Measurements from ENCODE around the gene CEACAM1.
"Not testable (repeated sequence)": the region's sequence is repeated elsewhere in the genome, so short reads cannot be mapped to it uniquely, and the experiment has no call there.

CEACAM1 gene

DNA sequence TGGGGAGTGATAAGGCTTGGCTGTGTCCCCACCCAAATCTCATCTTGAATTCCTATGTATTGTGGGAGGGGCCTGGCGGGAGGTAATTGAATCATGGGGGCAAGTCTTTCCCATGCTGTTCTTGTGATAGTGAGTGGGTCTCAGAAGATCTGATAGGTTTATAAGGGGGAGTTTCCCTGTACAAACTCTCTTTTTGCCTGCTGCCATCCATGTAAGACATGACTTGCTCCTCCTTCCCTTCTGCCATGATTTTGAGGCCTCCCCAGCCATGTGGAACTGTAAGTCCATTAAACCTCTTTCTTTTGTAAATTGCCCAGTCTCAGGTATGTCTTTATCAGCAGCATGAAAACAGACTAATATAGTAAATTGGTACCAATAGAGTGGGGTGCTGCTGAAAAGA lies 20.8 kb upstream of the CEACAM1 start:
- DNase-seq (ENCODE audit: low read depth in 2 of 3, low spot score in 2 of 3): not testable (repeated sequence)

DNA sequence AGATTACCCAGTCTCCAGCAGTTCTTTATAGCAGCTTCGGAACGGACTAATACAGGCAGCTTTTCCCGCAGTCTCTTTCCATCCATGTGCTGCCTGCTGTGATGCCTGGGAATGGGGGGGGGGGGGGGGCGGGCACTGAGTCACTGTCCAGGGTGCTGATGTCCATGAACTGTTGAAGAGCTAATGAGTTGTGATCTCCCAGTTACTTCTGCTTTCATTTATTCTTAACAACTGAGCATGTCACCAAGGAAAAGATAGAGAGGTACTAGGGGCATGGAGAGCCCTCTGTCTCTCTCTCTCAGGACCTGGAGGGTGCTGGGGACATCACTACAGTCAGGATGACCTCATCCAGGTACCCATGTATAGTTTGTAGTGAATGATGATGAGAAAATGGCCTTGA lies 20.3 kb upstream of the CEACAM1 start:
- no peak for DNase-seq (ENCODE audit: low read depth in 2 of 3, low spot score in 2 of 3)

DNA sequence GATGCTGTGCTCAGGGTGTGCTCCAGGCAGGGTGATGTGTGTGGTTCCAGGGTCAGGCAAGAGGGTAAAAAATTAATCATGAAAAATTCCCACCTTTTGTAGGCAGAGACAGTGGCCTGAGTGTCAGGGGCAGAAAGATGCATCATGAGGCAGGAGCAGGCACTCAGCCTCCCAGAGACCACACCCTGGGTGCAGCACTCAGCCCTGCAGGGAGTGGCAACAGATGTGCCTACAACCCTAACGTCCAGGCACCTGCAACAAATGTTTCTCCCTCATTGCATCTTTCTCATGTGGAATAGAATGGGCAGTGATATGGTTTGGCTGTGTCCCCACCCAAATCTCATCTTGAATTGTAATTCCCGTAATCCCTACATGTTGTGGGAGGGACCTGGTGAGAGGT lies 19.6 kb upstream of the CEACAM1 start:
- no peak for DNase-seq (ENCODE audit: low read depth in 2 of 3, low spot score in 2 of 3)

DNA sequence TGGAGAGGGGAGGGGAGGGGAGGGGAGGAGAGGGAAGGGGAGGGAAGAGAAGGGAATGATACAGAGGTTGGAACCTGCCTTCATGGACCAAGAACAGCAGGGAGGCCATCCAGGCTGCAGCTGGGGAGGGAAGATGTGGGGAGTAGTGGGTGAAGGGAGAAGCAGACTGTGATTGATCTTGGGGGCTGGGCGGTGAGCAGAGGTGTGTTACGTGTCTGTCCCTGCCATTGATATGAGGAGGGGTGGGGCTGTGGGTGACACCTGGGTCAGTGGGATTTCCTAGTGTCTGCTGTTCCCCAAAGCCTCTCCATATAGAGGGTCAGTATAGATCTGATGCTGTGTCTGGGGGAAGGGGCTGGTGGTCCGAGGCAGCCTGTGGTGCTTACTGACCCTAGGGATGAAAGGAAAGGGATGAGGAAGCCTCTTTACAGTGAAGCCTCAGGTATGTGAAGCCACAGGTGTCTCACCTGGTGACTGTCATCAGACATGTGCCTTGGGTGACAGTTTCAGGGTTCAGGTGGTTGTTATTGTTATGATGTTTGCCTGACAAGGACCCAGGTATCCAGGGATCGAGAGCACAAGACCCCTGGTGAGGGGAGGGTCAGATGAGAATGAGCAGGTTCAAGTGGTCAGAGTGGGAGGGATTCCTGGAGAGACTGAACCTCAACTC lies 18.7 kb upstream of the CEACAM1 start:
- no peak for DNase-seq (ENCODE audit: low read depth in 2 of 3, low spot score in 2 of 3)

DNA sequence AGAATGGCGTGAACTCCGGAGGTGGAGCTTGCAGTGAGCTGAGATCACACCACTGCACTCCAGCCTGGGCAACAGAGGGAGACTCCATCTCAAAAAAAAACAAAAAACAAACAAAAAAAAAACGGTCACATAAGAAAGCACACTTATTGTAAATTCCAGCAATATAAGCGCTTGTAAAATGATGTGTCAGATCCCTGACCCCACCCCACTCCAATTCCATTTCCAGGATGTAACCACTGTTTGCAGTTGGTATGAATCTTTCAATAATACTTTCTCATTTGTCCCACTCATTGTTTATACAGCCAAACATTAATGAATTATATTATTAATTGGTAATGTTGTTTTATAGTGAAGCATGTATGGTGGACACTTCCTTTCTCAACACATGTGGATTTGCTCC lies 15.9 kb upstream of the CEACAM1 start:
- DNase-seq (ENCODE audit: low read depth in 2 of 3, low spot score in 2 of 3): no peak

DNA sequence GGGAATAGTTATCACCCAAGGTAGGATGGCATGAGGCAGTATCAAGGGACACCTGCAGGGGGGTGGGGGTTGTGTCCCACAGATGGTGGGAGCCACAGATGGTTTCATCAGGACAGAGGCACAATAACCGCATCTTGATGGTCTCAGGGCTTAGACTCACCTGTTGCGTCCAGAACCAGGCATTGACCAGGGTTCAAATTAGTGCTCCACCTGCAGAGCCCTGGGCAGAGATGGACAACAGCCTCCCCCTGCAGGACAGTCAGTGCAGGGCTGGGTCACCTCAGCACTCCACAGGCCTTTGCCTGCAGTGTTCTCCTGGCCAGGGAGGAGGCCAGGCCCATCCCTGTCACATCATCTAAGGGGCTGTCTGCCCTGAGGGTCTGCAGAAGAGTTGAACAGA lies 14.5 kb upstream of the CEACAM1 start:
- no peak for DNase-seq (ENCODE audit: low read depth in 2 of 3, low spot score in 2 of 3)

DNA sequence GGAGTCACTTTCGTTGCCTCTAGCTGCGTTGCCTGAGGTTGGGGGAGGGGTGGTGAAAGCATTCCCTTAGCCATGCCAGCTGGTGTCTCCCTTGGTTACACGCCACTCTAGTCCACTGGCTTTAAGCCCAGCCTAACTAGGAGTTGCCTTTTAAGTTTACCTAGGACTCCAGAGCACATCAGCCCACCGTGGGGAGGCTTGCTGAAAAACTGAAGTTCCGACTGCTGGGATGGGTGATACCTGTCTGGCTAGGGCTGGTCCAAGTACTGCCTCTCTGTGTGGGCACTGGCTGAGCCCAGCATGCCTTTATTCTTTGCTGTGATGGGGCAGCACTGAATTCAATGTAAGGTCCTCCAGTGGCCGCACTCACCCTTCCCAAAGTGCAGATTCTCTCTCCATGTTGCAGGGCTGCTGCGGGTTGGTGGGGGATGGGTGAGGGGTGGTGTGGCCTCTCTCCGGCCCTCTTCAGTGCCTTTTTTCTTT lies 11.8 kb upstream of the CEACAM1 start:
- DNase-seq (ENCODE audit: low read depth in 2 of 3, low spot score in 2 of 3): no peak

DNA sequence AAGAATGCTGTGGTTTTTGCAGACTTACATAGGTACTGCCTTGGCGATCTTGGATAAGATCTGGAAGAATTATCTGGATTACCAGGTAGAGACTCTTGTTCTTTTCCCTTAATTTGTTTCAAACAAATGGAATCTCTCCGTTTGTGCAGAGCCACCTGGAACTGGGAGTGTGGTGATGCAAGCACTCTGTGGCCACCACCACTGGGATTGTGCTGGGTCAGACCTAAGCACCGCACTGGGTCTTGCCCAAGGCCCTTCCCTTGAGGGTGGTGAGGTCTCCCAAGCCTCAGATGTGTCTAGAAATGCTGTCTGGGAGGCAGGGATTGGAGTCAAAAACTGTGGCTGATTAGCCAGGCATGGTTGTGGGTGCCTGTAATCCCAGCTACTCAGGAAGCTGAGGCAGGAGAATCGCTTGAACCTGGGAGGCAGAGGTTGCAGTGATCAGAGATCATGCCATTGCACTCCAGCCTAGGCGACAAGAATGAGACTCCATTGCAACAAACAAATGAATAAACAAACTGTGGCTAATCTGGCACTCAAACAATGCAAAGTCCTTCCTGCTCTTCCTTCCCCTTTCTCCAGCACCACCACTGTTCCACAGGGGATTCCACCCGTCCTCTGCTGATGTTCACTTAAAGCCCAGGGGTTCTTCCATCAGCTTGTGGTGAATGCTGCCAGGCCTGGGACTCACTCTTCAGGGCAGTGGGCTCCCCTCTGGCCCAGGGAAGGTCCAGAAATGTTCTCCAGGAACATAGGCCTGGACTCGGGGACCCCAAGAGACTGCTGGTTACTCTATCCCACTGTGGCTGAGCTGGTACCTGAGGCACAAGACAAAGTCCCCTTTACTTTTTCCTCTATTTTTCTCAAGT lies 10.8 kb upstream of the CEACAM1 start:
- no peak for DNase-seq (ENCODE audit: low read depth in 2 of 3, low spot score in 2 of 3)

DNA sequence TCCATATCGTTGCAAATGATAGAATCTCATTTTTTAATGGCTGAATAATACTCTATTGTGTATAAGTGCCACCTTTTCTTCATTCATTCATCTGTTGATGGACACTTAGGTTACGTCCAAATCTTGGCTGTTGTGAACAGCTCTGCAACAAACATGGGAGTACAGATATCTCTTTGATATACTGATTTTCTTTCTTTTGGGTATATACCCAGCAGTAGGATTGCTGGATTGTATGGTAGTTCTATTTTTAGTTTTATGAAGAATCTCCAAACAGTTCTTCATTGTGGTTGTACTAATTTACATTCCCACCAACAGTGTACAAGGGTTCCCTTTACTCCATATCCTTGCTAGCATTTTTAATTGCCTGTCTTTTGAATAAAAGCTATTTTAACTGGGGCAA lies 7.0 kb upstream of the CEACAM1 start:
- DNase-seq (ENCODE audit: low read depth in 2 of 3, low spot score in 2 of 3): not testable (repeated sequence)

DNA sequence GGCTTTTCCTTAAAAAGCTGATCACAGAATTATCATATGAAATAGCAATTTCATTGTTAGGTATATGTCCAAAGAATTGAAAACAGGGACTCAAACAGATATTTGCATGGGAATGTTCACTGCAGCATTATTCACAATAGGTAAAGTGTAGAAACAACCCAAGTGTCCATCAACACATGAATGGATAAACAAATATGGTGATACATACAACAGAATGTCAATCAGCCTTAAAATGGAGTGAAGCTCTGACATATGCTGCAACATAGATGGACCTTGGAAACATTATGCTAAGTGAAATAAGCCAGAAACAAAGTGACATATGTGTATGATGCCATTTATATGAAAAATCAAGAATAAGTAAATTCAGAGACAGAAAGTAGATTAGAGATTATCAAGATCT lies 6.1 kb upstream of the CEACAM1 start:
- no peak for DNase-seq (ENCODE audit: low read depth in 2 of 3, low spot score in 2 of 3)

DNA sequence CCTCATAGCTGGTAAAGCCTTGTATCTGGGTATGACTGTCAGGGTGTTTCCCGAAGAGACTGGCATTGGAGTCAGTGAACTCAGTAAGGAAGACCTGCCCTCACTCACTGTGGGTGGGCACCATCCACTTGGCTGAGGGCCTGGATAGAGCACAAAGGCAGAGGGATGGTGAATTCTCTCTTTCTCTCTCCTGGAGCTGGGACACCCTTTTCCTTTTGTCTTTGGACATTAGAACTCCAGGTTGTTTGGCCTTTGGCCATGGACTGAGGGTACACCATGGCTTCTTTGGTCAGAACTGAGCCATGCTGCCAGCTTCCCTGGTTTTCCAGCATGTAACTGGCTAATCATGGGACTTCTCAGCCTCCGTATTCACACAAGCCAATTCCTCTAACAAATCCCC lies 4.6 kb upstream of the CEACAM1 start:
- no peak for DNase-seq (ENCODE audit: low read depth in 2 of 3, low spot score in 2 of 3)

DNA sequence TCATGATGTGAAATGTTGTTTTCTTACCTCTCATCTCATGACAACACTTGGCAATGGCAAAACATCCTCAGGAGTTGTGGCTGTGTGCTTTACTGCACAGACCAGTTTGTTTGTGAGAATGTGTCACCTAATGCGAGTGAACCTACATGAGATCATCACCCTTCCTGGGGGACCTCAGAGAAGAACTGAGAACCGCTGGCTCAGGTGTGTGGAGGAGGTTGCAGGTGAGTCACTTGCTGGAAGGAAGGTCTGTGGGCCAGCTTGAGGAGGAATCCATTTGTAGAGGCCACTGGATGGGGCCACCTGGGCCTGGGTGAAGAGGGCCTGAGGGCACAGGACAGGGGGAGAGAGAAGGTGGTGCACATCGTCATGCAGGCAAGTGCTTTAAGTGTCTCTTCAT lies 3.0 kb upstream of the CEACAM1 start:
- DNase-seq (ENCODE audit: low read depth in 2 of 3, low spot score in 2 of 3): no peak

DNA sequence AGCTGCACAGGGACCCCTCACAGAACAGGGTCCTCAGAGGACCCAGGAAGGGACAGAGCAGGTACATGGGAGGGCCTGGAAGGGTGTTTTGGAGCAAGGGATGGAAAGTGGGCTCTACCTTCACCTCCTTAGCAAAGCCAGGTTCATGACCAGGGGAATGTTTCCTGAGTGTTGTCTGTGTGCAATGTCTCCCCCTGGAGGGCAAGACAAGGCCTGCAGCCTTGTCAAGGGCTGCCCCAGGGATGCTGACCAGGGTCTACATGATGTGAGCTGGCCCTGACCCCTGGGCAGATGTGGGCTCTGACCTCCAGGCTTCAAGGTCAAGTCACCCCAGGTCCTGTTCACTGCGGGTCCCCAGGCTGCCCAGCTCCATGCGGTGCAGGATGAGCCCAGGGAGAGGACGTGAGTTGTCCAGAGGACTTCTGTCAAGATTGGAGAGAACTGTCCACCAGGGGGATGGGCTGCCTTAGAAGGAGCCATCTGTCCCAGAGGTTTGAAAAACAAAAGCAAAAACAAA lies 1.0 kb upstream of the CEACAM1 start:
- peak; percentile 31 to 68 (median 40) for DNase-seq (ENCODE audit: low read depth in 2 of 3, low spot score in 2 of 3)

DNA sequence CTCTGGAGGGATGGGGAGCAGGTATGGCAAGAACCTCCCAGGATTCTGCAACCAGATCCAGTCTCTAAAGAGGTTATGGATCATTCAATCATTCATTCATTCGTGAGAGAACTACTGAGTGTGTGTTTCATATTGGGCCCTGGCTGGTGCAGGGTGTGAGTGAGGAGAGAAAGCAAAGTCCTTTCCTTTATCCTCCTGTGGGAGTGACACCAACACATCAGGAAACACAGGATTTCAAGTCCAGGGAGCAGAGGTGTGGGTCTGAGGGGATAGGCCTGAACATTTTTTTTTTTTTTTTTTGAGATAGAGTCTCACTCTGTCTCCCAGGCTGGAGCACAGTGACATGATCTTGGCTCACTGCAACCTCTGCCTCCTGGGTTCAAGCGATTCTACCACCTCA lies 3.3 kb downstream of the CEACAM1 start:
- DNase-seq (ENCODE audit: low read depth in 2 of 3, low spot score in 2 of 3): no peak

DNA sequence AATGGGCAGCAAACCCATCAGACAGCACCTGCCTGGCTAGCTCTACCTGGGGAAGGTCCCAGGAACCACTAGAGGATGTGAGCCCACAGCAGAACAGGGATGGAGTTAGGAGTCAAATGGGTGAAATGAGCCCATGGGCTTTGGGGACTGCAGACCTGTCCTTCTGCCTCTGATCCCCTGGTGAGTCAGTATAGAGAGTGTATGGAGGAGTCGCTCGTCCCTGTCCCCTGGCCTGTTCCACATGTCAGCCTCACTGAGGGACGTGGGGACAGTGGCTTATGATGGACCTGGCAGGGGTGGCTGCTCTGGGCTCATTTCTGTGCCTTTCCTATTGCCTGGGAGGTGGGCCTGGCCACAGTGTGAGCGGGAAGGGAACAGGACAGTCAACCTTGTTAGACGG lies 4.0 kb downstream of the CEACAM1 start:
- no peak for DNase-seq (ENCODE audit: low read depth in 2 of 3, low spot score in 2 of 3)

DNA sequence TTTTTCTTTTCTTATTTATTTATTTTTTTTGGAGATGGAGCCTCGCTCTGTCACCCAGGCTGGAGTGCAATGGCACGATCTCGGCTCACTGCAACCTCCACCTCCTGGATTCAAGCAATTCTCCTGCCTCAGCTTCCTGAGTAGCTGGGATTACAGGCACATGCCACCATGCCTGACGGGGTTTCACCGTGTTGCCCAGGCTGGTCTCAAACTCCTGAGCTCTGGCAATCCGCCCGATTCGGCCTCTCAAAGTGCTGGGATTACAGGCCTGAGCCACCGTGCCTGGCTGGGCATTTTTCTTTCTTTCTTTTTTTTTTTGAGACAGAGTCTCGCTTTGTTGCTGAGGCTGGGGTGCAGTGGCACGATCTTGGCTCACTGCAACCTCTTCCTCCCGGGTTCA lies 6.0 kb downstream of the CEACAM1 start:
- DNase-seq (ENCODE audit: low read depth in 2 of 3, low spot score in 2 of 3): not testable (repeated sequence)

DNA sequence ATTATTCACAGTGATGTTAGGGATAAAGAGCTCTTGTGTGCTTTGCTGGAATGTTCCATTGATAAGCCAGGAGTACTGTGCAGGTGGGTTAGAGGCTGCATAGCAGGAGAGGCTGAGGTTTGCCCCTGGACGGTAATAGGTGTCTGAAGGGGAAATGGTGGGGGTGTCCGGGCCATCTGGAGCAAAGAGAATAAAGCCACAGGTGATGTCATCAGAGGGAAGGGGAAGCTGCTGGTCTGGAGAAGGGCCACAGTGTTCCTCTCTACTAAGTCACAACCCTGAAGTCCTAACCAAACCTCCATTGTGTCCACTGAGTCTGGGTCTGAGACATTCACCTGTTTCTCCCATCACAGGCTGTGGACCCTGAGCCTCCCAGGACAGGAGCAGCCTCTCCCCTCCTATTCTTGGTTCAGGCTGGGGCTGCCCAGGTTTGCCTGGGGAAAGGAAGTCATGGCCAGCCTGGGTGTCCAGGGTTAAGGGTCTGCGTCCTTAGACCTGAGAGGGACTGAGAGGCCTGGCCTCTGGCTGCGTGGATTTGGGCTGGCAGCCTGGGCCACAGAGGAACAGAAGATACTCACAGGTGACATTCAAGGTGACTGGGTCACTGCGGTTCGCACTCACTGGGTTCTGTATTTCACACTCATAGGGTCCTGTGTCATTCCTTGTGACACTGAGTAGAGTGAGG lies 6.8 kb downstream of the CEACAM1 start:
- no peak for DNase-seq (ENCODE audit: low read depth in 2 of 3, low spot score in 2 of 3)

DNA sequence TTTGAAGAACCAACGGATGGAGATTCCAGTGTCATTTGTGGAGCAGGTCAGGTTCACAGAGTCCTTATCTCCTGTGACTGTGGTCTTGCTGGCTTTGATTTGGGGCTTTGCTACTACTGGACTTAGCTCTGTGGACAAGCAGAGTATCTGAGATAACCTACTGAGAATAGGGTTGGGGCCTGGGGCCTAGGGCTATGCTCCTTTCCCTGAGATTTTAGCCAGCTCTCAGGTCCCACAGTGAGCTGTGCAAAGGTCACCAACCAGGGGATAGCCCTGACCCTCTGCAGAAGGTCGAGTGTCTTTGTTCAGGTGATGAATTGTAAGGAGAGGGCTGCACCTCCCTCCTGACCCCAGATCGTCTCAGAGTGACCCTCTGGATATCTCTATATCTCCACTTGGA lies 9.2 kb downstream of the CEACAM1 start:
- no peak for DNase-seq (ENCODE audit: low read depth in 2 of 3, low spot score in 2 of 3)

DNA sequence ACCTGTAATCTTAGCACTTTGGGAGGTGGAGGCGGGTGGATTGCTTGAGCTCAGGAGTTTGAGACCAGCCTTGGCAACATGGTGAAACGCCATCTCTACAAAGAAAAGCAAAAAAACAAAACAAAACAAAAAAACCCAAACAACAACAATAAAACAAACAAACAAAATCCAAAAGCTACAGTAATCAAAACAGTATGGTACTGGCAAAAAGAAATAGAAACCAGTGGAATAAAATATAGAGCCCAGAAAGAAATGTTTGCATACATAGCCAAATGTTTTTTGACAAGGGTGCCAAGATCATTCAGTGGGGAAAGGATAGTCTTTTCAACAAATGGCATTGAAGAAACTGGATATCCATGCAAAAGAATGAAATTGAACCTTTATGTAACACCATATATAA lies 11.5 kb downstream of the CEACAM1 start:
- DNase-seq (ENCODE audit: low read depth in 2 of 3, low spot score in 2 of 3): no peak

DNA sequence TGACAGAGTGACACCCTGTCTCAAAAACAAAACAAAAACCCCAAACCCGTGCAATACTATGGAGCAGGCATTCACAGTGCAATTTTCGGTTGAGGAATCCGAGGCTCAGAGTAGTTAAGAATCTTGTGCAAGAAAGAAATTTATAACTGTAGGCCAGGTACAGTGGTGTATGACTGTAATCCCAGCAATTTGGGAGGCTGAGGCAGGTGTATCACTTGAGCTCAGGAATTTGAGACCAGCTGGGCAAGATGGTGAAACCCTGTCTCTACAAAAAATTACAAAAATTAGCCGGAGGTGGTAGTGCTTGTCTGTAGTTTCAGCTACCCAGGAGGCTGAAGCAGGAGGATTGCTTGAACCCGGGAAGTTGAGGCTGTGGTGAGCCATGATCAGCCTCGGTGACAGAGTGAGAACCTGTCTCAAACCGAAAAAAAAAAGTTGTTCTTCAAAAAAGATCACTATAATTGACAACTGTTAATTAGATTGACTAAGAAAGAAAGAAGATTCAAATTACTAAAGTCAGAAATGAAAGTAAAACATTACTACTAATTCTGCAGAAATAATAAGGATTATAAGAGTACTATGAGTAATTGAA lies 12.9 kb downstream of the CEACAM1 start:
- no peak for DNase-seq (ENCODE audit: low read depth in 2 of 3, low spot score in 2 of 3)

DNA sequence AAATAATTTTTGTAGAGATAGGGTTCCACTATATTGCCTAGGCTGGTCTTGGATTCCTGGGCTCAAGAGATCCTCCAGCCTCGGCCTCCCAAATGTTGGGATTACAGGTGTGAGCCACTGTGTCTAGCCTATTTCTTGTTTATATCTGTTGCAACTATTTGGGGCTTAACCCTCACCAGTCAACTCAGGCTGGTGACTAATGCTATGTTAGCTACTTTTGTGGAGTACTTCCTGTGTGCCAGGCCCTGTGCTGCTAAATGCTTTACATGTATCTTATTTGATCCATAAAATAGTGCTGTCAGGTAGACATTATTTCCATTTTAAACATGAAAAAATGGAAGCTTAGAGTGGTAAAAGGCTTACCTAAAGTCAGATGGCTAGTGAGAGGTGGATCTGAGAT lies 13.8 kb downstream of the CEACAM1 start:
- DNase-seq (ENCODE audit: low read depth in 2 of 3, low spot score in 2 of 3): no peak

All from activated CD8-positive, alpha-beta memory T cell treated with anti-CD3 and anti-CD28 coated beads for 48 hours (primary cell).